GM12872 (cell line): ENCODE data around the gene KCNAB1.

ENCODE experiments used
- CTCF ChIP-seq: IDR thresholded peaks from 3 replicates; pipeline ENCODE4 v1.5.1; 2011; ENCODE audit warnings: low read depth, mild to moderate bottlenecking, low read length, moderate library complexity; ENCODE audit not compliant: insufficient read depth

Gene KCNAB1

GRCh38 chr3:156332304-156332703, 211.9 kb downstream of the KCNAB1 start:
- no peak for TF ChIP-seq CTCF

GRCh38 chr3:156334841-156335545, 214.6 kb downstream of the KCNAB1 start:
- TF ChIP-seq CTCF: no peak

- TF ChIP-seq CTCF: no peak
Observed at GRCh38 chr3:156339491-156339890, 219.1 kb downstream of the KCNAB1 start.

GRCh38 chr3:156341332-156341731, 221.0 kb downstream of the KCNAB1 start:
- TF ChIP-seq CTCF: no peak

- TF ChIP-seq CTCF: peak; percentile 52
Observed at GRCh38 chr3:156341831-156342416, 221.5 kb downstream of the KCNAB1 start.

GRCh38 chr3:156344215-156344614, 223.8 kb downstream of the KCNAB1 start:
- TF ChIP-seq CTCF: no peak

- TF ChIP-seq CTCF: no peak
Observed at GRCh38 chr3:156349111-156349510, 228.7 kb downstream of the KCNAB1 start.
